Right lobe of liver (tissue), 4 donors: ENCODE measurements around the gene PTPRD.

Source experiments
- CTCF ChIP-seq, 4 donors: fragments of 200-600 bp in 3 of 4; fragments of 450-650 bp in 1 of 4; IDR thresholded peaks; one replicate each; pipeline versions ENCODE4 v1.5.1 to v1.8.0; 2016 to 2022; ENCODE audit warnings: antibody characterized with exemption in 4 of 4, mild to moderate bottlenecking in 2 of 4
- POLR2A ChIP-seq: fragments of 450-650 bp; IDR thresholded peaks from one replicate; pipeline ENCODE4 v1.6.1; 2017; ENCODE audit warnings: antibody characterized with exemption, mild to moderate bottlenecking
- donor health status: DM: no; HTN: no; CAD: no.
- donor health status: DM: no; HTN: no; CAD: no.
- donor health status: DM: no; HTN: yes; CAD: no.

GRCh38 chr9:9054354-9054992, 1558.3 kb downstream of the PTPRD start:
- no peak for TF ChIP-seq CTCF (IDR thresholded peaks at IDR 0.05)
- no peak for TF ChIP-seq POLR2A
